ENCODE measurements around the gene CCDC82. TPM values are rescaled to one million over a fixed set of nuclear protein-coding genes. Genes with fewer than 3 reads are reported as not detected.
A peak's percentile ranks its signal among the peaks of the same experiment; 100 is the strongest.

Gene CCDC82
- total and polyA plus RNA-seq, 2 donors: 18.6 to 62.0 TPM

DNA sequence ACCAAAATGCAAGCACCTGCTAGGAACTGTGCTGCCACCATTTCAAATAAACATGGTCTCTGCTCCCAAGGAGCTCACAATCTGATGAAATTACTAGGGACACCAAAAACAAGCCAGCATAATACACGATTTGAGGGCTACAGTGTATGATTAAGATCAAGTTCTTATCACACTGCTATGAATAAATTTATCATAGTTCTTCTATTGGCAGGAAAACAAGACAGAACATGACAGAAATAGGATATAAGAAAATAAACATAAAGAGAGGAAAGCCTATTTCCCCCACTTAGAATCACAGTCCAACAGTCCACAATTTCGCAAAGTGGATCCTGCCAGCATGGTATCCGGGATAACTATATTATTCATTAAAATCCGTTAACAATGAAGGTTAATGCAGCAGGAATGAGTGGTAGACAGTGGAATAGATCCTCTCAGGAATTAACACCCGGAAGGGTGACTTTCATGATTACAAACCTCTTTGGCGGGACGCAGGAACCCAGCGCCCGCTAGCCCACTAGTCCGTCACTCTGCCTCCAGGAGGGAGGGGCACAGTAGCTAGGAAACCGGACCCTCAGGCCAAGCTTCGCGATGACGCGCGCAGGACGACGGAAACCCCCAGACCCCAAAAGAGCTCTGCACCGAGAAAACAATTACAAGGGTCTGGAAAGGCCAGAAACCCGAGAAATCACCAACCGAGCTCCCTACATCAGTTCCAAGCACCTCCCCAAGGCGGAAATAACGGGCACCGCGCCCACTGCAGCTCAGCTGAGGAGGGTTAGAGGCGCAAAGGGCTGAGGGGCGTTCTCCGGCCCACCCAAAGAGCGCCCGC, 607 bp downstream of the CCDC82 start:
- H3K4me1 ChIP-seq (ENCODE audit: insufficient read depth): no peaks in the 10 kb centered on the region
- DNase-seq (ENCODE audit: extremely low spot score): no peak
- H3K4me3 ChIP-seq (ENCODE audit: low read depth, low read length): peak overlapping the region; percentile 82
- under 1% methylated on average over 30 of the region's 30 CpGs for WGBS
- peak overlapping the region; percentile 13 for H3K27ac ChIP-seq (ENCODE audit: low read depth)
- H3K36me3 ChIP-seq (ENCODE audit: insufficient read depth): no peaks in the 10 kb centered on the region

GRCh38 chr11:96385187-96385586, 4.5 kb downstream of the CCDC82 start:
- Histone ChIP-seq H3K36me3 (ENCODE audit: insufficient read depth) (no peaks in the 10 kb centered on the region), H3K4me1 (ENCODE audit: insufficient read depth) (no peaks in the 10 kb centered on the region), H3K27ac (ENCODE audit: low read depth) (no peak overlapping the region), H3K4me3 (ENCODE audit: low read depth, low read length) (no peak overlapping the region)
- no peak for DNase-seq (ENCODE audit: extremely low spot score)
- WGBS: 81% methylated on average over 2 of the region's 2 CpGs

DNA sequence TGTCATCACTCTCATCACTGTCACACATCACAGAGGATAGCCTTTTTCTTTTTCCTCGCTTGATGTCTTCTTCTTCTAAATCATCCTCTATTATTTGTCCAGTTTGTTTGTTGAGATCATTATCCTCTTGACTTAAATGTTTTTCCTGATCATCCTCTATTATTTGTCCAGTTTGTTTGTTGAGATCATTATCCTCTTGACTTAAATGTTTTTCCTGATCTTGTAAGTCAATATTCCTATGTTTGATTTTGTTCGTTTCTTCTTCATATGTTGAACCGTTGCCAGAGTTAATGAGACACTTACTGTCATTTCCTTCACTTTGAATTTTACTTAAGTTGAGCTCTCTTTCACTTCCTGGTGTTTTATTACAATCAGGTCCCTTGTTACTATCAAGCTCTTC, 5.6 kb downstream of the CCDC82 start:
- Histone ChIP-seq H3K4me1 (ENCODE audit: insufficient read depth) (no peaks in the 10 kb centered on the region), H3K36me3 (ENCODE audit: insufficient read depth) (no peaks in the 10 kb centered on the region), H3K4me3 (ENCODE audit: low read depth, low read length) (no peak overlapping the region), H3K27ac (ENCODE audit: low read depth) (no peak overlapping the region)
- no peak for DNase-seq (ENCODE audit: extremely low spot score)
- WGBS: 80% methylated on average over 3 of the region's 3 CpGs

GRCh38 chr11:96376796-96377195, 12.9 kb downstream of the CCDC82 start:
- no peak for DNase-seq (ENCODE audit: extremely low spot score)
- Histone ChIP-seq H3K36me3 (ENCODE audit: insufficient read depth) (peaks cover 2% of the 10 kb centered on the region), H3K4me1 (ENCODE audit: insufficient read depth) (no peaks in the 10 kb centered on the region), H3K27ac (ENCODE audit: low read depth) (no peak overlapping the region), H3K4me3 (ENCODE audit: low read depth, low read length) (no peak overlapping the region)
- WGBS: 82% methylated on average over 1 of the region's 1 CpG

- 96% methylated on average over 4 of the region's 4 CpGs for WGBS
- Histone ChIP-seq H3K4me3 (ENCODE audit: low read depth, low read length) (no peak overlapping the region), H3K4me1 (ENCODE audit: insufficient read depth) (no peaks in the 10 kb centered on the region), H3K36me3 (ENCODE audit: insufficient read depth) (peaks cover 2% of the 10 kb centered on the region), H3K27ac (ENCODE audit: low read depth) (no peak overlapping the region)
- no peak for DNase-seq (ENCODE audit: extremely low spot score)
Observed at GRCh38 chr11:96373826-96374225, 15.9 kb downstream of the CCDC82 start.

GRCh38 chr11:96367342-96367741, 22.4 kb downstream of the CCDC82 start:
- Histone ChIP-seq H3K36me3 (ENCODE audit: insufficient read depth) (no peaks in the 10 kb centered on the region), H3K27ac (ENCODE audit: low read depth) (no peak overlapping the region), H3K4me3 (ENCODE audit: low read depth, low read length) (no peak overlapping the region), H3K4me1 (ENCODE audit: insufficient read depth) (no peaks in the 10 kb centered on the region)
- WGBS: 94% methylated on average over 2 of the region's 2 CpGs
- no peak for DNase-seq (ENCODE audit: extremely low spot score)

GRCh38 chr11:96366024-96366423, 23.7 kb downstream of the CCDC82 start:
- Histone ChIP-seq H3K27ac (ENCODE audit: low read depth) (no peak overlapping the region), H3K36me3 (ENCODE audit: insufficient read depth) (no peaks in the 10 kb centered on the region), H3K4me1 (ENCODE audit: insufficient read depth) (no peaks in the 10 kb centered on the region), H3K4me3 (ENCODE audit: low read depth, low read length) (no peak overlapping the region)
- 81% methylated on average over 1 of the region's 1 CpG for whole genome bisulfite sequencing
- DNase-seq (ENCODE audit: extremely low spot score): no peak

- Histone ChIP-seq H3K4me3 (ENCODE audit: low read depth, low read length) (no peak overlapping the region), H3K36me3 (ENCODE audit: insufficient read depth) (no peaks in the 10 kb centered on the region), H3K4me1 (ENCODE audit: insufficient read depth) (no peaks in the 10 kb centered on the region), H3K27ac (ENCODE audit: low read depth) (no peak overlapping the region)
- WGBS: 58% methylated on average over 1 of the region's 1 CpG
- DNase-seq (ENCODE audit: extremely low spot score): no peak
Observed at GRCh38 chr11:96365493-96365892, 24.2 kb downstream of the CCDC82 start.

- DNase-seq (ENCODE audit: extremely low spot score): no peak
- H3K4me1 ChIP-seq (ENCODE audit: insufficient read depth): no peaks in the 10 kb centered on the region
- no peak overlapping the region for H3K27ac ChIP-seq (ENCODE audit: low read depth)
- H3K4me3 ChIP-seq (ENCODE audit: low read depth, low read length): no peak overlapping the region
- 72% methylated on average over 2 of the region's 2 CpGs for WGBS
- peaks cover 3% of the 10 kb centered on the region for H3K36me3 ChIP-seq (ENCODE audit: insufficient read depth)
Observed at GRCh38 chr11:96361778-96362177, 27.9 kb downstream of the CCDC82 start.

- no peaks in the 10 kb centered on the region for H3K4me1 ChIP-seq (ENCODE audit: insufficient read depth)
- no peak overlapping the region for H3K4me3 ChIP-seq (ENCODE audit: low read depth, low read length)
- no peak overlapping the region for H3K27ac ChIP-seq (ENCODE audit: low read depth)
- 81% methylated on average over 3 of the region's 3 CpGs for WGBS
- H3K36me3 ChIP-seq (ENCODE audit: insufficient read depth): peaks cover 7% of the 10 kb centered on the region
- DNase-seq (ENCODE audit: extremely low spot score): no peak
Observed at GRCh38 chr11:96358321-96358720, 31.4 kb downstream of the CCDC82 start.

DNA sequence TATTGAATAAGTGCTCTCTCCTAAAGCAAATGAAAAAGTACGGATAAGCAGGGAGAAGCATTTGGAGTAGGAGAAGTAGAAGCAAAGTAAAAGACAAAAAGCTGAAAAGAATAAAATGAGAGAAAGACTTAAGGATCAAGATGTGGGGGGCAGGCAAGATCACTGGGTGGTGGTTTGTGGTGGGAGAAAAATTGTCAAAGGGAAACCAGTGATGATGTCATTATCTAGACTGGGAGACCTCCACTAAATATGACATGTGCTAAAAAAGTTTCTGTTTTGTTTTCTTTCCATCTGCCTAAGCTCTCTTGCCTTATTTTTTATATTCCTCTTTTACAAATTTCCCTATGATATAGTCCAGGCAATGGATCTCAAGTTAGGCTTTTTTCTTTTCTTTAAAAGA, 31.9 kb downstream of the CCDC82 start:
- H3K36me3 ChIP-seq (ENCODE audit: insufficient read depth): peaks cover 7% of the 10 kb centered on the region
- WGBS: 96% methylated on average over 1 of the region's 1 CpG
- H3K27ac ChIP-seq (ENCODE audit: low read depth): no peak overlapping the region
- H3K4me1 ChIP-seq (ENCODE audit: insufficient read depth): no peaks in the 10 kb centered on the region
- DNase-seq (ENCODE audit: extremely low spot score): no peak
- no peak overlapping the region for H3K4me3 ChIP-seq (ENCODE audit: low read depth, low read length)

DNA sequence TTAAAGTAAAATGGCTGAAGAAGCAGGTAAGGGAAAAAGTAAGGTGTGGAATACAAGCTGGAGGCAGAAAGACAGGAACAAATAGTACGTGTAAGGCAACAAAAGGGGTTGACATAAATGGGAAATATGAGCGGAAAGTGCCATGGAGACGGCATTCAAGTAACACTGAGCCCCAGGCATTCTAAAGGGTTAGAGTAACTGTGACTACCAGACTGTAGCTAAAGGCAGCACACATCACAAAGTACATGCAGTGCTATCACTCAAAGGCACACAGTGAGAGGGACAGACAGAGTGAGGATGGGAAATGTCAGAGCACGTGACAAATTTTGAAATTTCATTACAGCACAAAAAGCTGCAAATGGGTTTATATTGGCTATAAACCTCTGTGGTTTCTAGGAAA, 32.9 kb downstream of the CCDC82 start:
- DNase-seq (ENCODE audit: extremely low spot score): no peak
- no peaks in the 10 kb centered on the region for H3K4me1 ChIP-seq (ENCODE audit: insufficient read depth)
- WGBS: 96% methylated on average over 4 of the region's 4 CpGs
- no peak overlapping the region for H3K4me3 ChIP-seq (ENCODE audit: low read depth, low read length)
- no peak overlapping the region for H3K27ac ChIP-seq (ENCODE audit: low read depth)
- peaks cover 7% of the 10 kb centered on the region for H3K36me3 ChIP-seq (ENCODE audit: insufficient read depth)

DNA sequence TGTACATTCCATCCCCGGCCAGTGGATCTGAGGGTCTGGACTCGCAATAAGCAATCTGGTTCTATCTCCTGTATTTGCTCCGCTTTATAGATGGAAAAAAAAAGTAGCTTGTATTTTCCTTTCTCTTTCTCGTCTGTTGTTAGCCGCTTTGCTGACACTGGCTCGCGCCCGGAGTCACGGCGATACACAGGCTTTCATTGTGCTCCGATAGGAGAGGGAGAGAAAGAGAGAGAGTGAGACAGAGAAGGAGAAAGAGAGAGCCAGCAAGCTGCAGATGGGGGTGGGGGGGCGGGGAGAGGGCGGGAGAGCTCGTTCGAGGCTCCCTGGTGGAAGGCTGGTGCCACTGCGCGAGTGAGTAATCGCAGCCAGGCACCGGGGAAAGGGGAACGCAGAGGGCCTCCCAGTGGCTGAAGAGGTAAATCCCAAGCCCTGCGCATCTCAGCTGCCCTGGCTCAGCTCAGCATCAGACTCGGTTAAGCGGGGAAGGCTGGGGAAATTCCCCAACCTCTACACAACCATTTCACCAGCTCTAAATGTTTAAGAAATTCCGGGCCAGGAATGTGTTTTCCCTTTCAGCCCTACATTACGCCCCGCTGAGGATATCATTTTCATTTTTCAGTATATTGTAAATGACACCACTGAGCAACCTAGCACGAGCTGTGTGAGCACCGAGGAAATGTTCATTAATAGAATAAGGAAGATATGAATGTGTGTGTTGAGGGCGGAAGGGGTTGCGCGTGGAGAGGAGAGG, 46.6 kb downstream of the CCDC82 start, which contains the start of gene MAML2:
Gene MAML2, minus strand, starts transcription at position 235 of the 751 bp plus-strand sequence. CDS start 1,300 bp downstream, outside the sequence.
- DNase-seq (ENCODE audit: extremely low spot score): peak; percentile 84
- Histone ChIP-seq H3K4me1 (ENCODE audit: insufficient read depth) (peaks cover 2% of the 10 kb centered on the region), H3K4me3 (ENCODE audit: low read depth, low read length) (peak within 1 kb of the TSS; percentile 67), H3K27ac (ENCODE audit: low read depth) (peak within 1 kb of the TSS; percentile 6), H3K36me3 (ENCODE audit: insufficient read depth) (no peaks in the 10 kb centered on the region)
- 10% methylated on average over 31 of the region's 31 CpGs for WGBS
